Measurements from ENCODE around the gene SORCS2. TPM values are rescaled to one million over a fixed set of nuclear protein-coding genes. Genes with fewer than 3 reads are reported as not detected.

Gene SORCS2
- total RNA-seq, 1 donor from 2014 or later: 13.8 TPM

DNA sequence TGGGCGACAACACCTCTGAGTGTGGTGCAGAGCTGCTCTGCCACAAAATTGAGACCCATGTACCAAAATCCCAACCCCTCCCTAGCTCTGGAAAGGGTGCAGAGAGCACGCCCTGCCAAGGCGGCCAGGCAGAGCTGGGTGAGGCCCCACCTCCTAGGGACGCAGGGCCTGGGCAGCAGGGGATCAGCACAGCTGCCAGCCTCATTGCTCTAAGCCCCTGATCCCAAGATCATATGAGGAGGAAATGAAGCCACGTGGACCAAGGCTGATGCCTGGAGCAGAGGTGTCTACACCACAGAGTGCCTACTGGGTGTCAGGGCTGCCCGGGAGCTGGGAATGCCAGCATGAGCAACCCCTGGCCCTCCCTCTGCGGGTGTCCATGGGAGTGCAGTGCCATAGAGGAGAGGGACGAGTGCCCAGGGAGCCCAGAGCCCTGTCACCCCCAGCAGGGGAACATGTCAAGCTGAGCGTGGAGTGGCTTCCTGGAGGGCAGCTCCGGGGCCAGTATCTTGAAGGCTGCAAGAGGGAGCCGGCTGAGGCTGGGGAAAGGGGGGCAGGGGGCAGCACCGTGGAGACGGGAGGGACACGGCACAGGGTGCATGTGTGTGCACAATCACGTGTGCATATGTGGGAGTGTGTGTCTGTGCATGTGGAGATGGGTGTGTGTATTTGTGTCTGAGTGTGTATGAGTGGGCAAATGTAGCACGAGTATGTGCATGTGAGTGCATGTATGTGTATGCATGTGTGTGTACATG is 306.3 kb downstream of the SORCS2 start:
- peaks cover 22% of the 10 kb centered on the region for H4K20me1 ChIP-seq (ENCODE audit: insufficient read depth, low read length)
- H3K27ac Mint-ChIP-seq (ENCODE audit: unreplicated experiment): no peak overlapping the region
- no peaks in the 10 kb centered on the region for H3K9me3 ChIP-seq (ENCODE audit: insufficient read depth, low read depth, low read length)
- no peak overlapping the region for H2AFZ ChIP-seq (ENCODE audit: low read depth, low read length)
- H3K9me3 Mint-ChIP-seq (ENCODE audit: unreplicated experiment): peaks cover 8% of the 10 kb centered on the region
- peaks cover 5% of the 10 kb centered on the region for H3K4me1 Mint-ChIP-seq (ENCODE audit: low read depth, unreplicated experiment)
- TF ChIP-seq CTCF (IDR thresholded peaks at IDR 0.05; ENCODE audit: insufficient read depth, low read depth, low read length): no peak
- TF ChIP-seq EZH2 (IDR thresholded peaks at IDR 0.05; ENCODE audit: insufficient read depth, low read length): no peak
- no peaks in the 10 kb centered on the region for H3K4me1 ChIP-seq (ENCODE audit: insufficient read depth, low read length)
- H3K27me3 Mint-ChIP-seq (ENCODE audit: low read depth, unreplicated experiment): peaks cover 61% of the 10 kb centered on the region
- H3K4me2 ChIP-seq (ENCODE audit: low read length): no peak overlapping the region
- H3K36me3 Mint-ChIP-seq (ENCODE audit: low read depth, unreplicated experiment): peaks cover 8% of the 10 kb centered on the region
- FAIRE-seq (no peak), DNase-seq (ENCODE audit: low read depth) (no peak)
- H3K4me3 Mint-ChIP-seq (ENCODE audit: unreplicated experiment): no peak overlapping the region
- H3K36me3 ChIP-seq (ENCODE audit: insufficient read depth, low read length): no peaks in the 10 kb centered on the region
- H3K9ac ChIP-seq (ENCODE audit: low read length): no peak overlapping the region
- no peak overlapping the region for H3K4me3 ChIP-seq (ENCODE audit: insufficient read depth, low read depth, low read length)
- H3K27me3 ChIP-seq (ENCODE audit: insufficient read depth, low read length): no peaks in the 10 kb centered on the region
- H3K27ac ChIP-seq (ENCODE audit: low read depth, low read length): no peak overlapping the region
- no peaks in the 10 kb centered on the region for H3K79me2 ChIP-seq (ENCODE audit: insufficient read depth, low read length)

DNA sequence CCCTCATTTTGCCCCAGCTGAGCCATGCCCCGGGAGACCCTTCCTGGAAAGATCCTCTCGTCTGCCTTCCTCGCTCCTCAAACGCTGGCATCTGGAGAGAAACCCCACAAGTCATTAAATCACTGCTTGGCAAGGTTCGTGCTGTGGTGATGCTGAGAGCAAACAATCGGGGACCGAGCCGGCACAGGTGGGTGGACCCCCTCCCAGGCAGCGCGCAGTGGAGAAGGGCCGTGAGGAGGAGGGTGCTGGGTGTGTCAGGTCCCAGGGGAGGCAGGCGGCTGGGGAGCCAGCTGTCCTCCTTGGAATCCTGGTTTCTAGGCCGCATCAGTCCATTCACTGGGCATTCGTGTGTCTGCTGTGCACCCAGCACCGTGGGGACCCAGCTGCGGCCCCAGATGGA is 307.3 kb downstream of the SORCS2 start:
- Histone ChIP-seq H3K4me2 (ENCODE audit: low read length) (no peak overlapping the region), H3K9ac (ENCODE audit: low read length) (no peak overlapping the region), H3K4me3 (ENCODE audit: insufficient read depth, low read depth, low read length) (no peak overlapping the region), H4K20me1 (ENCODE audit: insufficient read depth, low read length) (peaks cover 26% of the 10 kb centered on the region), H3K79me2 (ENCODE audit: insufficient read depth, low read length) (no peaks in the 10 kb centered on the region), H2AFZ (ENCODE audit: low read depth, low read length) (no peak overlapping the region), H3K4me1 (ENCODE audit: insufficient read depth, low read length) (no peaks in the 10 kb centered on the region), H3K27me3 (ENCODE audit: insufficient read depth, low read length) (no peaks in the 10 kb centered on the region), H3K36me3 (ENCODE audit: insufficient read depth, low read length) (no peaks in the 10 kb centered on the region), H3K27ac (ENCODE audit: low read depth, low read length) (no peak overlapping the region), H3K9me3 (ENCODE audit: insufficient read depth, low read depth, low read length) (no peaks in the 10 kb centered on the region)
- FAIRE-seq: no peak
- DNase-seq (ENCODE audit: low read depth): no peak
- Mint-ChIP-seq H3K27me3 (ENCODE audit: low read depth, unreplicated experiment) (peaks cover 59% of the 10 kb centered on the region), H3K4me3 (ENCODE audit: unreplicated experiment) (no peak overlapping the region), H3K27ac (ENCODE audit: unreplicated experiment) (no peak overlapping the region), H3K36me3 (ENCODE audit: low read depth, unreplicated experiment) (peaks cover 8% of the 10 kb centered on the region), H3K9me3 (ENCODE audit: unreplicated experiment) (peaks cover 4% of the 10 kb centered on the region), H3K4me1 (ENCODE audit: low read depth, unreplicated experiment) (peaks cover 5% of the 10 kb centered on the region)
- TF ChIP-seq CTCF (IDR thresholded peaks at IDR 0.05; ENCODE audit: insufficient read depth, low read depth, low read length): no peak

GRCh38 chr4:7500404-7500803 is 308.1 kb downstream of the SORCS2 start:
- no peak overlapping the region for H3K4me3 ChIP-seq (ENCODE audit: insufficient read depth, low read depth, low read length)
- no peak overlapping the region for H3K4me3 Mint-ChIP-seq (ENCODE audit: unreplicated experiment)
- H3K4me1 ChIP-seq (ENCODE audit: insufficient read depth, low read length): no peaks in the 10 kb centered on the region
- H3K36me3 Mint-ChIP-seq (ENCODE audit: low read depth, unreplicated experiment): peaks cover 6% of the 10 kb centered on the region
- TF ChIP-seq CTCF (IDR thresholded peaks at IDR 0.05; ENCODE audit: insufficient read depth, low read depth, low read length) (no peak), EZH2 (IDR thresholded peaks at IDR 0.05; ENCODE audit: insufficient read depth, low read length) (no peak)
- H3K4me2 ChIP-seq (ENCODE audit: low read length): no peak overlapping the region
- H3K9me3 ChIP-seq (ENCODE audit: insufficient read depth, low read depth, low read length): no peaks in the 10 kb centered on the region
- DNase-seq (ENCODE audit: low read depth): no peak
- no peak overlapping the region for H3K9ac ChIP-seq (ENCODE audit: low read length)
- peaks cover 4% of the 10 kb centered on the region for H3K9me3 Mint-ChIP-seq (ENCODE audit: unreplicated experiment)
- peaks cover 23% of the 10 kb centered on the region for H4K20me1 ChIP-seq (ENCODE audit: insufficient read depth, low read length)
- FAIRE-seq: no peak
- no peak overlapping the region for H3K27ac Mint-ChIP-seq (ENCODE audit: unreplicated experiment)
- no peaks in the 10 kb centered on the region for H3K27me3 ChIP-seq (ENCODE audit: insufficient read depth, low read length)
- no peaks in the 10 kb centered on the region for H3K79me2 ChIP-seq (ENCODE audit: insufficient read depth, low read length)
- H3K27me3 Mint-ChIP-seq (ENCODE audit: low read depth, unreplicated experiment): peaks cover 62% of the 10 kb centered on the region
- no peak overlapping the region for H2AFZ ChIP-seq (ENCODE audit: low read depth, low read length)
- H3K36me3 ChIP-seq (ENCODE audit: insufficient read depth, low read length): no peaks in the 10 kb centered on the region
- peaks cover 5% of the 10 kb centered on the region for H3K4me1 Mint-ChIP-seq (ENCODE audit: low read depth, unreplicated experiment)
- H3K27ac ChIP-seq (ENCODE audit: low read depth, low read length): no peak overlapping the region

Measured in astrocyte (in vitro differentiated cells and primary cell).